Mononuclear cell (primary cell): Measurements from ENCODE around the gene INF2. TPM values are rescaled to one million over a fixed set of nuclear protein-coding genes. Genes with fewer than 3 reads are reported as not detected.

Experiments
- H3K27me3 ChIP-seq: 2 replicates; pipeline ENCODE4 v1.6.0; 2011; ENCODE audit warnings: low read length, control low read depth; ENCODE audit not compliant: insufficient read depth
- H3K4me1 ChIP-seq: 2 replicates; pipeline ENCODE4 v1.5.1; 2011; ENCODE audit warnings: mild to moderate bottlenecking, low read length, control low read depth; ENCODE audit not compliant: insufficient read depth
- H3K4me3 ChIP-seq: 2 replicates; pipeline ENCODE4 v1.5.1; 2011; ENCODE audit warnings: mild to moderate bottlenecking, low read length, moderate library complexity
- H3K9me3 ChIP-seq: 2 replicates; pipeline ENCODE4 v1.5.1; 2011; ENCODE audit warnings: low read depth, mild to moderate bottlenecking, control low read depth, low read length
- total RNA-seq: library from RNA; depleted of rRNA; stranded (reverse); fragments of >200 nt; gene quantifications from one replicate; pipeline ENCODE4 v1.2.3, GENCODE V29; 2012

INF2 gene
- total RNA-seq, 1 donor = 21.6 TPM

GRCh38 chr14:104709387-104710039 is 20.1 kb downstream of the INF2 start:
- no peaks in the 10 kb centered on the region for H3K9me3 ChIP-seq
- H3K4me1 ChIP-seq = no peaks in the 10 kb centered on the region
- H3K27me3 ChIP-seq = no peaks in the 10 kb centered on the region
- no peak overlapping the region for H3K4me3 ChIP-seq

DNA sequence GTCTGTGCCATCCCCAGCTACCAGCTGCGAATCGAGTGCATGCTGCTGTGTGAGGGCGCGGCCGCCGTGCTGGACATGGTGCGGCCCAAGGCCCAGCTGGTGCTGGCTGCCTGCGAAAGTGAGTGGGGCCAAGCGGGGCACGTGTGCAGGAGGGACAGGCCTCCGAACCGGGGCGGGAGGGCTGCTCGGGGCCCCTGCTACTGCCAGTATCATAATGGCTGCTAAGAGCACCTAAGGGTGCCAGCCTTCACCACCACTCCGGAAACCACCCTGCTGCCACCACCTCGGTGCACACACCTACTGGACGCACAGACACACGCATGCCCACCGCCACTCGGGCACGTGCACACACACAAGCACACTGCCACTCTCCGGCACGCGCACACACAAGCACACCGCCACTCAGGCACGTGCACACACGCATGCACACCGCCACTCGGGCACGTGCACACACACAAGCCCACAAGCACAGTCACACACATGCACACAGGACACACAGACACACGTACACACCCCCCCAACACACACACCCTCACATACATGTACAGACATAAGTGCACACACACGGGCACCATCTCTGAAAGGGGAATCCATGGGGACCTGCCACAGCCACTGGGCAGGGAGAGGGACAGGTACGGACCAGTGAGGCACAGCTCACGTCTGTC is 20.8 kb downstream of the INF2 start:
- no peak overlapping the region for H3K4me3 ChIP-seq
- H3K27me3 ChIP-seq = no peaks in the 10 kb centered on the region
- no peaks in the 10 kb centered on the region for H3K4me1 ChIP-seq
- H3K9me3 ChIP-seq = no peaks in the 10 kb centered on the region

GRCh38 chr14:104712881-104713734 is 23.7 kb downstream of the INF2 start:
- no peaks in the 10 kb centered on the region for H3K9me3 ChIP-seq
- H3K4me3 ChIP-seq = no peak overlapping the region
- no peaks in the 10 kb centered on the region for H3K27me3 ChIP-seq
- no peaks in the 10 kb centered on the region for H3K4me1 ChIP-seq

- no peaks in the 10 kb centered on the region for H3K27me3 ChIP-seq
These were observed 24.6 kb downstream of the INF2 start for GRCh38 chr14:104714066-104714465.

DNA sequence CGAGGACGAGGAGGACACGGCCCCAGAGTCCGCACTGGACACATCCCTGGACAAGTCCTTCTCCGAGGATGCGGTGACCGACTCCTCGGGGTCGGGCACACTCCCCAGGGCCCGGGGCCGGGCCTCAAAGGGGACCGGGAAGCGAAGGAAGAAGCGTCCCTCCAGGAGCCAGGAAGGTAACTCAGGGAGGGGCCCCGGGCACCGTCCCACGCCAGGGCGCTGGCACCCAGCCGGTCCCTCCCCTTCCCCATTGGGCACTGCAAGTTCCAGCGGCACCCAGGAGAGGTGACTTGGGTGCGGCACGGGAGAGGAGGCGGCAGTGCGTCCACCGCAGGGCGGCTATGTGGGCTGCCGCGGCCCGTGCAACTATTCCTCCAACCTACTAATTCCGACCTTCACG is 25.3 kb downstream of the INF2 start:
- Histone ChIP-seq H3K9me3 (no peaks in the 10 kb centered on the region), H3K4me3 (no peak overlapping the region), H3K27me3 (no peaks in the 10 kb centered on the region), H3K4me1 (no peaks in the 10 kb centered on the region)

More at GRCh38 chr14:104714066-104714465, 24.6 kb downstream of the INF2 start:
- no peak overlapping the region for H3K4me3 ChIP-seq
- H3K9me3 ChIP-seq = no peaks in the 10 kb centered on the region
- no peaks in the 10 kb centered on the region for H3K4me1 ChIP-seq

GRCh38 chr14:104715416-104715815 is 26.0 kb downstream of the INF2 start:
- H3K27me3 ChIP-seq = no peaks in the 10 kb centered on the region
- H3K4me1 ChIP-seq = no peaks in the 10 kb centered on the region

DNA sequence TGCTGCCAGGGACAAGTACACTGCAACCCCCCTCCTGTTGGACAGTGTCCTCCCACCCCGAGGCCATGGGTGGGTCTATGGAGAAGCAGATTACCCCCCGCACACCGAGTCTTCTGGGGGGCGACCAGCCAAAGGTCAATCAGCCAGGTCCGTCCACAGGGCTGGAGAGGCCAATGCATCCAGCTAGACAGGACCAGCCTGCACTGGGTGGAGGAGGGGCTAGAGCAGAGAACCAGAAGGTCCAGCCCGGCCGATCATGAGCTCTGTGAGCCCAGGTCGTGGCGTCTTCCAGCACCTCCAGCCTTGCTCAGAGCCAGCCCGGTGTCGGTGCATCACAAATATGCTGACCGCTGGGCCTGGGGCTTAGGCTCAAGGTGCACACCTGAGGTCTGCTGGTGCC is 26.5 kb downstream of the INF2 start:
- no peaks in the 10 kb centered on the region for H3K4me1 ChIP-seq
- H3K27me3 ChIP-seq = no peaks in the 10 kb centered on the region
- H3K9me3 ChIP-seq = no peaks in the 10 kb centered on the region
- no peak overlapping the region for H3K4me3 ChIP-seq

More at GRCh38 chr14:104715416-104715815, 26.0 kb downstream of the INF2 start:
- H3K4me3 ChIP-seq = no peak overlapping the region
- H3K9me3 ChIP-seq = no peaks in the 10 kb centered on the region

DNA sequence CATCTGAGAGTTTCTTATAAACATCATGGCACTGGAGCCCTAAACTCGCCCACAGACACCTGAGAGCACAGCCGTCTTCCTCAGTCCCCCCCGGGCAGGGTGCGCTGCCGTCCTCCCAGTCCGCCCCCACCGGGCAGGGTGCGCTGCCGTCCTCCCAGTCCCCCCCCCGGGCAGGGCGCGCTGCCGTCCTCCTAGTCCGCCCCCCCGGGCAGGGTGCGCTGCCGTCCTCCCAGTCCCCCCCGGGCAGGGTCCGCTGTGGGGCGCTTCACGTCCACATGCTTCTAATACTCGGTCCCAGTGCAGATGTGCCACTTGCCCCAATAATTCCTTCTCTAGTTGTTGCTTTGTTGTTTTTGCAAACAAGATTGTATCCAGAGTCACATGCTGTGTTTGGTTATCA is 27.7 kb downstream of the INF2 start:
- H3K9me3 ChIP-seq = no peaks in the 10 kb centered on the region
- no peak overlapping the region for H3K4me3 ChIP-seq
- H3K27me3 ChIP-seq = no peaks in the 10 kb centered on the region
- no peaks in the 10 kb centered on the region for H3K4me1 ChIP-seq

DNA sequence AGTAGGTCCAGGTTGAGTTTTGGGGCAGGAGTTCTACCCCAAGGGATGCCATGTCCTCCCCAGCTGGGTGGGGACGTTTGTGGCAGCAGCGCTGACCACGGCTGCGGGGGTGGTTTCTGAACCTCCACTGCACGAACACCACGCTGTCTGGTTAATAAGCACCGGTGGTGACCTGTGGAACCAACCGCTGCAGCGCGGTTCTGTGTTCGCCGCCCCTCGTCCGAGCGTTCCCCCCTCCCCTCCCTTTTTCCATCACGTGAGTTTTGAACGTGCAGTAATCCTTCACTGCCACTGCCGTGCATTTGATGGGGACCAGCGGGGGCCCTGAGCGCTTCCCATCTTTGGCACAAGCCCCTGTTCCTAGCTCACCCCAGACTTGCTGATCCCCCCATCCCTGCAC is 28.2 kb downstream of the INF2 start:
- no peak overlapping the region for H3K4me3 ChIP-seq

DNA sequence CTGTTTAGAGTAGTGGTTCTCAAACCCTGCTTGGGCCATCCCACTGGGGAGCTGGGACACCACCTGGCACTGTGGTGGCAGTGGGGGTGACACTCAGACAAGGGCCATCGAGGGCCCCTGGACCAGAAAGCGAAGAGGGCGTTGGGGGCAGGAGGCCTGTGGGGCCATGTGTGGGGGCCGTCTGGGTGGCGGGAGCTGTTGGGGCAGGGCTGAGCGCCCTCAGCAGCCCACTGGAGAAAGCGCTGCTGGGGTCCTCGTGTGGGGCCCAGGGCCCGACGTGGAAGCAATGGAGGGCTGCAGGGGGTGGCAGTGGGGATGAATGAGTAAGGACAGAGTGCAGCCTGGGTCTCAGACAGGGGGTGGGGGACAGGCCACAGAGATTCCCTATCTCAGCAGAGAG is 28.7 kb downstream of the INF2 start:
- H3K9me3 ChIP-seq = no peaks in the 10 kb centered on the region

More for the DNA sequence above, 28.2 kb downstream of the INF2 start:
- Histone ChIP-seq H3K27me3 (no peaks in the 10 kb centered on the region), H3K4me1 (no peaks in the 10 kb centered on the region), H3K9me3 (no peaks in the 10 kb centered on the region)

GRCh38 chr14:104718871-104719270 is 29.5 kb downstream of the INF2 start:
- no peaks in the 10 kb centered on the region for H3K9me3 ChIP-seq
- no peak overlapping the region for H3K4me3 ChIP-seq
- H3K4me1 ChIP-seq = peaks cover 7% of the 10 kb centered on the region
- no peaks in the 10 kb centered on the region for H3K27me3 ChIP-seq

More for the DNA sequence above, 28.7 kb downstream of the INF2 start:
- Histone ChIP-seq H3K4me3 (no peak overlapping the region), H3K4me1 (peaks cover under 1% of the 10 kb centered on the region), H3K27me3 (no peaks in the 10 kb centered on the region)

GRCh38 chr14:104719343-104719742 is 29.9 kb downstream of the INF2 start:
- Histone ChIP-seq H3K27me3 (no peaks in the 10 kb centered on the region), H3K4me3 (no peak overlapping the region), H3K4me1 (peaks cover 7% of the 10 kb centered on the region), H3K9me3 (no peaks in the 10 kb centered on the region)

DNA sequence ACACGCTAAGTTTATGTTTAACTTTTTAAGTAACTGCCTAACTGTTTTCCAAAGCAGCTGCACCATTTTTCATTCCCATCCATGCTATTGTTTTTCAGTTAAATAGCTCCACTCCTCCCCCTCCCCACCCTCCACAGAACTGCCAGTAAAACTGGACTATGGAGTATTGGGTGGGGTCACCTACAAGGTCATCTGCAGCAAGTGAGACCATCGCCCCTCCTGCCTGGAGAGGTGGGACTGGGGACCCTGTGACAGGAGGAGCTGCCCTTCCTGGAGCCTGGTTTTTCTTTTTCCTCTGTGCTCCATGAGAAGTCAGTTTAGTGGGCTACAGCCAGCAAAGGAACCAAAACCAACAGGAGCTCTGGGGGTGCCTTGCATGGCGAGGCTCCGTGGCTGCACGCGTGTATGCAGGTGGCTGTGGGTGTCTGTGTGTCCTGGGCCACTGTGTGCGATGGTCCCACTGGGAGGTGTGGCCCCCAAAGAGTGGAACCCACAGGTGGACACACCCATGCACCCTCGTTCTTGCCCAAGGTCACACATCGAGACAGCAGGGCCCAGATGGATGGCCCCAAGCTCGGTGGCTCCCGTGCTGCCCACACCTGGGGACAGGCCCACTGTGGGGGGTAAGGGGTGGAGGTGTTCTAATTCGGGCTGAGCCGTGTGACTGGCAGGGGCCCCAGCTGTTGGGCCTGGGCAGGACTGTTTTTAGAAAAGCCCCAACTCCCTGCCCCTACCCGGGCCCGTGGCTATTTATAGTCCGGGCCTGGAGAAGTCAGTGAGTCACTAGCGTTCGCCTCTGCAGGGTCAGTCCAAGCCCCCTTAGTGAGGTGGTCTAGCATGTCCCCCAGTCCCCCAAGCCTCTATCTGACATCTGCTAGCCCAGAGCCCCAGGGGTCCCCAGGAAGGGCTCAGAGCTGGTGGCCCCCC is 32.4 kb downstream of the INF2 start:
- peaks cover 13% of the 10 kb centered on the region for H3K4me1 ChIP-seq

GRCh38 chr14:104722938-104723650 is 33.7 kb downstream of the INF2 start:
- Histone ChIP-seq H3K4me3 (peak overlapping the region; percentile 63), H3K4me1 (peaks cover 13% of the 10 kb centered on the region), H3K9me3 (no peaks in the 10 kb centered on the region), H3K27me3 (no peaks in the 10 kb centered on the region)

More for the DNA sequence above, 32.4 kb downstream of the INF2 start:
- Histone ChIP-seq H3K4me3 (no peak overlapping the region), H3K9me3 (no peaks in the 10 kb centered on the region), H3K27me3 (no peaks in the 10 kb centered on the region)
